ENCODE data around the gene PTTG1.

Gene PTTG1

GRCh38 chr5:160437271-160437670, 15.6 kb downstream of the PTTG1 start:
- DNase-seq (ENCODE audit: extremely low read depth, low read depth) = no peak
- no peak for TF ChIP-seq CTCF (IDR thresholded peaks at IDR 0.05; ENCODE audit: low read depth, low read length)

DNA sequence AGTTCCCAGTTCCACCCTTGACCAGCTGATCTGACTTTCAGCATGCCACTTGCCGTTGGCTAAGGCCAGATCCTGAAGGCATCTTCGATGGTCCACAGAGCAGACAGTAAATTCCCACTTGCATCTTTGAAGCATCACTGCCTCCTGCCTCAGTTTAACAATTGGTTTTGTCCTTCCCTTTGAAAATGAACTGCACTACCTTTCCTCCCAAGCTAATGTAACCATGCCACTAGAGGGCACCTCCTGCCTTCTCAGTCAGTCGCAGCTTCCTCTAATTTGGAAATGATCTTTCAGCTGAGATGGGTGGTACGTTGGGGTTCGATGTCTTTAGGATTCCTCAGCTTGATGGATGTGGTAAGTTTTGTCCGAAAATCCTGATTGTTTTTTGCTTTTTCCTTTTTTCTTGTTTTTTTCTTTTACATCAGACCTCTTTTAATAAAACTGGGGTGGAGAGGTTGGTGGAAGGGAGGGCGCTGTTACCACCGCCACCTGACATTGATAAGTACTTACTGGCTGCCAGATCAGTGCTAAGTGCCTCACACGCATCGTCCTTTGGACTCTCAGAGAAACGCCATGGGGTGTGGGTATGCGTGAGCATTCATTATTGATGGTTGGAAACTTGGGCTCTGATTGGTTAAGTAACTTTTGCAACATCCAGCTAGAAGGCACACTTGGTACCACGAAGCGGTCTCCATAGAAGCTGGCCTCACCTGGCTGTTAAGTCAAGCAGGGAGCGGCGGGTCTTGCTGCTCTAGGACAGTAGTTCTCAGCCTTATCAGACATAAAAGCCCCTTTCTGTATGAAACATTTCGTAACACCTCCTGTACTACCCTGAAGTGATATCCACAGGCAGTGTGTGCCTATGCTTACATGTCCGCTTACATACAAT, 16.9 kb downstream of the PTTG1 start:
- peak; percentile 93 for TF ChIP-seq CTCF (IDR thresholded peaks at IDR 0.05; ENCODE audit: low read depth, low read length)
- peak; percentile 23 for DNase-seq (ENCODE audit: extremely low read depth, low read depth)

GRCh38 chr5:160439205-160439600, 17.5 kb downstream of the PTTG1 start:
- peak; percentile 25 for DNase-seq (ENCODE audit: extremely low read depth, low read depth)
- peak; percentile 88 for TF ChIP-seq CTCF (IDR thresholded peaks at IDR 0.05; ENCODE audit: low read depth, low read length)

DNA sequence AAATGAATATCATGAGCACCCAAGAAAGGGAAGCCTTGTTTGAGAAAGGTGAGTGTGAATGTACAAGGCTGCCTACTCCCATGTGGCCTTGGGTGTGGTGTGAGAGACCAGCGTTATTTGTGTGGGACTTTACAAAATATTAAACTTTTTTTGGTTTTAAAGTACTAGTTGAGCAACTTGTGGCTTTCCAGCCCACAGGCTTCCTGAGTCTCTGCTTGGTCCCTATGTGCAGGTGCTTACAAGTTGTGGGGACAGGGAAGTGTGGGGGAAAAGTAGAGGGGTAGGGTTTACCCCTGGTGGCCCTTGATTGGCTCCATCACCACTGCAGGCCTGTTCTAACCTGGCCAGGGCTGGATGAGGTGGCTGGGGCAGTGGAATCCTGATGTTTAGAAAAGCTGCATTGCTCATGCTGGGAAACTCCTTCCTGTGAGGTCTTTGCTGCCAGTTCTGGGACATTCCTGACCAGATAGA, 19.7 kb downstream of the PTTG1 start:
- DNase-seq (ENCODE audit: extremely low read depth, low read depth) = no peak
- TF ChIP-seq CTCF (IDR thresholded peaks at IDR 0.05; ENCODE audit: low read depth, low read length) = no peak

DNA sequence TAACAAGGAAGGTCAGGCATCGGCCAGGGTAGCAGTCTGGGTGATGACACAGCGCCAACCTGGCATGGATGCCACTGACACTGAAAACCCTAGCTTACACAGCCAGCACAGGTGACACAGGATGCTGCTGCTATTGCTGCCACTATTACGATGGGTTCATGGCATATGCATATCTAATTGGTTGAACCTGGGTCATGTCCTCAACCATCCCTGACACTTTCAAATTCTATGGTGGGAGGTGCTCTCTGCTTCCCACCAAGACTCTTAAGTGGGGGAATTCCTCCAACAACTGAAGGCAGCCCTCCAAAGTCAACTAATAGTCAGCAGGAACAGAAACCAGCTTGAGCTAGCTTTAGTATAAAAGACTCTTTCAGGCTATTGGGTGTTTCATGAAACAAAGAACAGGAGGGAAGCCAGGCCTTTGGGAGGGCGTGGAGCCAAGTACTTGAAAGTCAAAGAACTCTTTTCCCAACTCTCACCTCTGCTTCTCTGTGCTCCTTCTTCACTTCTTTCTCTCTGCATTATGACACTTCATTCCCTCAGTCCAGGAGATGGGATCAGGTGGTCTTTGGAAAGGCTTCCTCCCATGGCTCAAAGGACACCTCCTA, 21.3 kb downstream of the PTTG1 start:
- TF ChIP-seq CTCF (IDR thresholded peaks at IDR 0.05; ENCODE audit: low read depth, low read length) = no peak
- no peak for DNase-seq (ENCODE audit: extremely low read depth, low read depth)

GRCh38 chr5:160444407-160444806, 22.8 kb downstream of the PTTG1 start:
- no peak for TF ChIP-seq CTCF (IDR thresholded peaks at IDR 0.05; ENCODE audit: low read depth, low read length)
- DNase-seq (ENCODE audit: extremely low read depth, low read depth) = no peak

- TF ChIP-seq CTCF (IDR thresholded peaks at IDR 0.05; ENCODE audit: low read depth, low read length) = no peak
- DNase-seq (ENCODE audit: extremely low read depth, low read depth) = no peak
These were observed 23.5 kb downstream of the PTTG1 start for GRCh38 chr5:160445132-160445531.
